HEK293 (cell line): ENCODE data around the gene MON2.

ENCODE experiments used
- ZNF18 ChIP-seq: fragments of 450-650 bp; formaldehyde crosslinking; IDR thresholded peaks from 2 replicates; pipeline ENCODE4 v1.5.1; 2016; ENCODE audit warnings: missing biosample characterization, missing genetic modification characterization
- TF ChIP-seq, protein P1 (sequence below): fragments of 450-650 bp; formaldehyde crosslinking; IDR thresholded peaks from 2 replicates; pipeline ENCODE4 v1.5.1; 2016; ENCODE audit warnings: missing biosample characterization, missing genetic modification characterization

DNA sequence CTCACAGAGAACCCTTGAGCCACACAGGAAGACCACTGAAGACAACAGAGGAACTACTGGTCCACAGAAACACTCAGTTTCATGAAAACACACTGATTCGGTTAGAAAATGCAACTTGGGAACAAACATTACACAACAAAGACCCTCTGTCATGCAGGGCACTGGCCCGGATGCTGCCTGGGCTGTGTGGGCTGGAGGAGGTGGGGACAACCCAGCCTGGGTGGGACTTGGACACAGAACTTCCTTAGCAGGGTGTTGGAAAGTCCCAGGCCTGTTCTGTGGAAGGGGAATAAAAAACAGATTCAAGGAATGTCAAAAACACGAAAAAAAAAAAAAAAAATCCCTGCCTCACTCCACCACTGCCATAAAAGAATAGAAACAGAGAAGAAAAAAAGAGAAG, 181.0 kb downstream of the MON2 start:
- TF ChIP-seq, protein P1, sequence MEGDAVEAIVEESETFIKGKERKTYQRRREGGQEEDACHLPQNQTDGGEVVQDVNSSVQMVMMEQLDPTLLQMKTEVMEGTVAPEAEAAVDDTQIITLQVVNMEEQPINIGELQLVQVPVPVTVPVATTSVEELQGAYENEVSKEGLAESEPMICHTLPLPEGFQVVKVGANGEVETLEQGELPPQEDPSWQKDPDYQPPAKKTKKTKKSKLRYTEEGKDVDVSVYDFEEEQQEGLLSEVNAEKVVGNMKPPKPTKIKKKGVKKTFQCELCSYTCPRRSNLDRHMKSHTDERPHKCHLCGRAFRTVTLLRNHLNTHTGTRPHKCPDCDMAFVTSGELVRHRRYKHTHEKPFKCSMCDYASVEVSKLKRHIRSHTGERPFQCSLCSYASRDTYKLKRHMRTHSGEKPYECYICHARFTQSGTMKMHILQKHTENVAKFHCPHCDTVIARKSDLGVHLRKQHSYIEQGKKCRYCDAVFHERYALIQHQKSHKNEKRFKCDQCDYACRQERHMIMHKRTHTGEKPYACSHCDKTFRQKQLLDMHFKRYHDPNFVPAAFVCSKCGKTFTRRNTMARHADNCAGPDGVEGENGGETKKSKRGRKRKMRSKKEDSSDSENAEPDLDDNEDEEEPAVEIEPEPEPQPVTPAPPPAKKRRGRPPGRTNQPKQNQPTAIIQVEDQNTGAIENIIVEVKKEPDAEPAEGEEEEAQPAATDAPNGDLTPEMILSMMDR (tag by site-specific recombination): no peak
- no peak for TF ChIP-seq ZNF18 (tag by site-specific recombination)
